ENCODE measurements around the gene TIMELESS.

DNA sequence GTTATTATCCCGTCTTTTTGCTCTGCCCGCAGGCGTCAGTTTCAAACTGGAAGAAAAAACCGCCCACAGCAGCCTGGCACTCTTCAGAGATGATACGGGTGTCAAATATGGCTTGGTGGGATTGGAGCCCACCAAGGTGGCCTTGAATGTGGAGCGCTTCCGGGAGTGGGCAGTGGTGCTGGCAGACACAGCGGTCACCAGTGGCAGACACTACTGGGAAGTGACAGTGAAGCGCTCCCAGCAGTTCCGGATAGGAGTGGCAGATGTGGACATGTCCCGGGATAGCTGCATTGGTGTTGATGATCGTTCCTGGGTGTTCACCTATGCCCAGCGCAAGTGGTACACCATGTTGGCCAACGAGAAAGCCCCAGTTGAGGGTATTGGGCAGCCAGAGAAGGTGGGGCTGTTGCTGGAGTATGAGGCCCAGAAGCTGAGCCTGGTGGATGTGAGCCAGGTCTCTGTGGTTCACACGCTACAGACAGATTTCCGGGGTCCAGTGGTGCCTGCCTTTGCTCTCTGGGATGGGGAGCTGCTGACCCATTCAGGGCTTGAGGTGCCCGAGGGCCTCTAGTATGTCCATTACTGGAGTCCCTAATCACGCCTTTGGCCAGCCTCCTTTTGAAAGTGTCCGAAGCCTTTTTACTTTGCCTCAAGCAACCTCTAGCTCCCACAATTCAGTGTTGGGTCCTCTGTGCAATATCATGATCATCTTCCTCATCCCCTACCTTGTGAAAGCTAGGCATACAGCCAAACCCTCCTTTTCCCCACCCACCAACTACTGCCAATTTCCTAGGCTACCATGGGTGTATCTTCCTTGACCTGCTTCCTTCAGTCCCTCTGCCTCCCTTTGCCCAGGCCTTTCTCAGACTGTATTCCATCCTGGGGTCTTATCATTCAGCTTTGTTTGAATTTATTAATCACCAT lies 20.0 kb upstream of the TIMELESS start:
- TF ChIP-seq GATA2 (IDR thresholded peaks at IDR 0.05; ENCODE audit: low read depth, low read length) (no peak), GATA3 (IDR thresholded peaks at IDR 0.05; ENCODE audit: low read depth, low read length) (no peak)
